Measurements from ENCODE around the gene PDZD2. TPM values are rescaled to one million over a fixed set of nuclear protein-coding genes. Genes with fewer than 3 reads are reported as not detected.

PDZD2 gene
- total RNA-seq, 1 donor from 2014 or later, result 0.65 TPM

- Mint-ChIP-seq H3K27ac (ENCODE audit: unreplicated experiment) (no peak overlapping the region), H3K4me1 (peaks cover 10% of the 10 kb centered on the region), H3K4me3 (no peak overlapping the region), H3K9me3 (no peaks in the 10 kb centered on the region), H3K27me3 (ENCODE audit: low read depth) (no peaks in the 10 kb centered on the region), H3K36me3 (ENCODE audit: low read depth) (peaks cover 28% of the 10 kb centered on the region)
- TF ChIP-seq CTCF (conservative IDR thresholded peaks at IDR 0.05), result no peak
- DNase-seq (ENCODE audit: low read depth, low spot score), result no peak
Observed at GRCh38 chr5:32123058-32123805, 484.3 kb downstream of the PDZD2 start.

GRCh38 chr5:32123889-32124676 lies 485.2 kb downstream of the PDZD2 start:
- Mint-ChIP-seq H3K9me3 (no peaks in the 10 kb centered on the region), H3K27ac (ENCODE audit: unreplicated experiment) (peak overlapping the region; percentile 57), H3K36me3 (ENCODE audit: low read depth) (peaks cover 28% of the 10 kb centered on the region), H3K27me3 (ENCODE audit: low read depth) (no peaks in the 10 kb centered on the region), H3K4me3 (no peak overlapping the region), H3K4me1 (peaks cover 10% of the 10 kb centered on the region)
- TF ChIP-seq CTCF (conservative IDR thresholded peaks at IDR 0.05), result no peak
- no peak for DNase-seq (ENCODE audit: low read depth, low spot score)

GRCh38 chr5:32126691-32127090 lies 487.8 kb downstream of the PDZD2 start:
- no peak overlapping the region for H3K27ac Mint-ChIP-seq (ENCODE audit: unreplicated experiment)
- TF ChIP-seq CTCF (conservative IDR thresholded peaks at IDR 0.05), result no peak
- H3K9me3 Mint-ChIP-seq, result no peaks in the 10 kb centered on the region
- peaks cover 10% of the 10 kb centered on the region for H3K4me1 Mint-ChIP-seq
- no peak for DNase-seq (ENCODE audit: low read depth, low spot score)
- no peak overlapping the region for H3K4me3 Mint-ChIP-seq
- no peaks in the 10 kb centered on the region for H3K27me3 Mint-ChIP-seq (ENCODE audit: low read depth)
- peaks cover 24% of the 10 kb centered on the region for H3K36me3 Mint-ChIP-seq (ENCODE audit: low read depth)

GRCh38 chr5:32127711-32128110 lies 488.8 kb downstream of the PDZD2 start:
- peaks cover 10% of the 10 kb centered on the region for H3K4me1 Mint-ChIP-seq
- DNase-seq (ENCODE audit: low read depth, low spot score), result no peak
- H3K36me3 Mint-ChIP-seq (ENCODE audit: low read depth), result peaks cover 22% of the 10 kb centered on the region
- no peak overlapping the region for H3K4me3 Mint-ChIP-seq
- TF ChIP-seq CTCF (conservative IDR thresholded peaks at IDR 0.05), result no peak
- no peaks in the 10 kb centered on the region for H3K9me3 Mint-ChIP-seq
- no peak overlapping the region for H3K27ac Mint-ChIP-seq (ENCODE audit: unreplicated experiment)
- H3K27me3 Mint-ChIP-seq (ENCODE audit: low read depth), result no peaks in the 10 kb centered on the region

- no peak for DNase-seq (ENCODE audit: low read depth, low spot score)
- H3K27me3 Mint-ChIP-seq (ENCODE audit: low read depth), result no peaks in the 10 kb centered on the region
- no peak overlapping the region for H3K27ac Mint-ChIP-seq (ENCODE audit: unreplicated experiment)
- H3K4me1 Mint-ChIP-seq, result no peaks in the 10 kb centered on the region
- no peak for TF ChIP-seq CTCF (conservative IDR thresholded peaks at IDR 0.05)
- no peak overlapping the region for H3K4me3 Mint-ChIP-seq
- peaks cover 20% of the 10 kb centered on the region for H3K36me3 Mint-ChIP-seq (ENCODE audit: low read depth)
- H3K9me3 Mint-ChIP-seq, result no peaks in the 10 kb centered on the region
Observed at GRCh38 chr5:32129074-32129598, 490.2 kb downstream of the PDZD2 start.
